GM21447 (cell line): ENCODE measurements around the gene CD248.
"Not testable (repeated sequence)": the region's sequence is repeated elsewhere in the genome, so short reads cannot be mapped to it uniquely, and the experiment has no call there.

Experiments used
- ATAC-seq: cut with Tn5 transposase; IDR thresholded peaks from one replicate; pipeline ENCODE4 v1.9.1; 2021; ENCODE audit not compliant: unreplicated experiment

Gene CD248

DNA sequence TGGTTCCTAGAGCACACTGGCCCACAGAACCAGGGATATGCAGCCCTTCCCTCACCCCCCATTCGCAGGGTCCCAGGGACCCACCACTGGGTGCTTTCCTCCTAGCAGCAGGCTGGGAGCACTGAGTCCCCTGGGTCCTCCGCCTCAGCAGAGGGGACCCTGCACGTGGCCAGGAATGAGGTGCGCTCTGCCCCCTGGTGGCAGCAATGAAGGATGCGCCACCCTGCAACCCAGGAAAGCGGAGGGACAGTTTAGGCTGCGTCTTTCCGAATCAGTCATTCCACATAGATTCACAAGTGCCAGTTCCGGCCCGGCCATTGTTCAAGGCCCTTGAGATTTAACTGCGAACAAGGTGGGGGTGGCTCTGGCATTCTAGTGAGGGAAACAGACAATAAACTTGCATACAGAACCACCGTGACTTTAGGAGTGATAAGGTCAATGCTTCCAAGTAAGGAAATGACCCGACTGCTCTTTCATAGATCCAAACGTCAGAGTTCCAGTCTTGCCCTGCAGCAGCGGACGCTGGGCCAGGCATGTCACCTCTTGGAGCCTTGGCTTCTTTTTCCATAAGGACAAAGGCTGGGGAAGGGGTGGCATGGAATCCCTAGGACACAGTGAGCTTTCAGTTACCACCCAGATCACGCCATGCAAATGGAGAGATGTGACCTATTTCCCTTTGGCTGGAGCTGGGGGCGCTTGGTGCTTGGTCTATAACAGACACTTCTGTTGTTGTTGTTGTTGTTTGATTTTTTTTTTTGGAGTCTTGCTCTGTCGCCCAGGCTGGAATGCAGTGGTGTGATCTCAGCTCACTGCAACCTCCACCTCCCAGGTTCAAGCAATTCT, 11.7 kb upstream of the CD248 start:
- ATAC-seq: peak; percentile 74

DNA sequence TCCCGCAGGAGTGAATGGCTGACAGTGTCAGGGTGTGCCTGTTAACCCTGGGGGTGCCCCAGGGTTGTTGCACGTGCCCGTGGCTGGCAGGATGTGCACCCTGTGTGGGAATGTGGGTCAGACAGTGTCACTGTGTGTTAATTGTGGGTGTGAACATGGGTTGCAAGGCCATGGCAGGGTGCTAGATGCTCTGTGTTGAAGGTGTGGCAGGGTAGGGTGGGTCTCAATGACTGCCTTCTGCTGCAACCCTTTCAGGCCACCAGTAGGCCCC, 11.1 kb upstream of the CD248 start:
- no peak for ATAC-seq

DNA sequence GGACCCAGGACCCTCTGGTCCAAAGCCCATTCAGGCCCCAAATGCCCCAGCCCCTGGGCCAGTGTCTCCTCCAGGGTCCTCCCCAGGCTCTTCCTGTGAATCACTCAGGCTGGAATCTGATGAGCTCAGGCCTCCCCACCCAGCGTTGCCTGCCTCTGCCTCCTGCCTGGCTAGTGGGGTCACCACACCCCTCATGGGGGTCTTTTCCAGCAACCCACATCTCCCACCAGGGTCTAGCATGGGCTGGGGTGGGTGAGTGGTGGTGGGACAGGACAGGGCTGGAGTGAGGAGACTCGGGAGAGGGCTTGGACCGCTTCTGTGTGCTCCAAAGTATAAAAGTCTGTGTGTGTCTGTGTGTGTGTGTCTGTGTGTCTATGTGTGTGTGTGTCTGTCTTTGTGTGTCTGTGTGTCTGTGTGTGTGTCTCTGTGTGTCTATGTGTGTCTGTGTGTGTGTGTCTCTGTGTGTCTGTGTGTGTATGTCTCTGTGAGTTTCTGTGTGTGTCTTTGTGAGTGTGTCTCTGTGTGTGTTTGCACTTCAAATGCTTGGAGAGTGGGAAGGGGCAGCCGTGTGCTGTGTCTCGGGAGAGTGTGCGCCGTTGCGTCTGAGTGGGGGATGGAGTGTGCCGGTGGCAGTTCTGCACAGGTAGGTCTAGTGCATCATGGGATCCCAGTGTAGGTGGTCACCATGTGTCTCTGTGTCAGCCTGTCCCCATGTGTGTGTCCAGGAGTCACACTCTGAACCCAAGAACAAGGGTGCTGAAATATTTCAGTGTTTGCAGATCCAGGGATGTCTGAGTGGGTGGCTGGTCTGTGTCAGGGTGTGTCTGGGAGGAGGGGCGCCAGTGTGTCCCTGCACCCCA, 10.6 kb upstream of the CD248 start:
- ATAC-seq: no peak

DNA sequence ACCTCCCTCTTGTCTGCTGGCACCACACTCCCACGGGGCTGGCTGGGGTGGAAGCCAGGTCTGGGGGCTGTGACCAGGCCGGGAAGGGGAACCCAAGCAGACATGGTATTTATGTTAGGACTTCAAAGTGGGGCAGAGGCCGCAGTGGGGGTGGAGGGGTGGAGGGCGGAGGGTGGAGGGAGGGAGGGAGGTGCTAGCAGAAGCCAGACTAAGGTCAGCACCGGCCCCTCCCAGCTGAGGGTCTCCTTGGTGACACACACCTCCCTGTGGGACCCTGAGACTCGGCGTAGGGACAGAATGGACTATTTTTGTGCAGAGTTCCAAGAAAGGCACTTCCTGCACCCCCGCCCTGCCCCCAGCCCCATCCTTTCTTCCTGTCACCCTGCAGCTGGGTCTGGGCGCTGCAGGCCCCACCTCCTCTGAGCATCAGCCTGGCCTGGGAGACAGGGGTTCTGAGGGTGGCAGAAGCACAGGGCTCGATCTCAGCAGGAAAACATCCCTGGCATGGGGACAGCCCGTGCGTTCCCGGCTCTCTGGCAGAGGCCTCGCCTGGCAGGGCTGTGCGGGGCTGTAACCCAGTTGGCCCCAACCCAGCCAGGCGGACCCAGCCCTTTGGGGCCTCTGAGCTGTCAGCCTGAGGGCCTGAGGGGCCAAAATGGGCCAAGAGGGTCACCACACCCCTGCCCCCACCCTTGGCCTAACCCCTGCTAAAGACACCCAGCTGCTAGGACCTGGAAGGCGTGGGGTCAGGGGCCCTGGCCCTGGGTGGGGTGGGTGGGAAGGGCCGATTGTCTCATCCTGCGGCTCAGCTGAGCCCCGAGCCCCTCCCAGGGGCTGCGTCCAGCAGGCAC, 9.6 kb upstream of the CD248 start:
- no peak for ATAC-seq

DNA sequence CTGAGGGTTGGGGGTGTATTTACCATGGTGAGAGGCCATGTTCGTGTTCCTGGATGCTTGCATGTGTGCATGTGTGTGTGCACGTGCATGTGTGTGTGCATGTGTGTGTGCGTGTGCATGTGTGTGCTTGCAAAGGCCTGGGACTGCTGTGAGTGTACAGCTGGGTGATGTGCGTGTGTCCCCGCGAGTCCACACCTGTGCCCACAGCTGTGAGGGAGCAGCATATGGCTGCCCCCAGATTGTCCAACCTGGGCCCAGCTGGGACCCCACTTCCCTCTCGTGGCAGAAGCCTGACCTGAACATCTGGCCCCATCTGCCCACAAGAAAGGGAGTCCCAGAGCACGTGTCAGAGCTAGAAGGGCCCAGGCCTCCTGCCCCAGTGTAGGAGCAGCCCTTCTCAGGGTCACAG, 8.4 kb upstream of the CD248 start:
- no peak for ATAC-seq

DNA sequence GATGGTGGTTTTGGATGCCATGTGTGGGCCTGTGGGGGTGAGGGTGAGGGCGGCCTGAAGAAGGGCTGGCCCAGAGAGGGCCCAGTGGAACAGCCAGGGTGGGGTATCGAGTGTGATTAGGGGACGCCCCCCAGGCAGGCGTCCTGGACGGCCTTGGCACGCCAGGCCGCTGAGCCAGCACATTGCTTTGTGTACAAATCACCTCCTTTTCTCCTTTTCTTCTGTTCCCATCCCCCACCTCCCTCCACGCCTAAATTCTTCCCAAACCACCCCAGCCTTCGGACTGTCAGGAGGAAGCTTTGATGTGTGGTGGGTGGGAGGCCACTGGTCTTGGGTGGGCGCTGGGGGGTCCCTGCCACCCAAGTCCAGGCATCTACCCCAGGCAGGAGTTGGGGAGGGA, 7.8 kb upstream of the CD248 start:
- ATAC-seq: no peak

DNA sequence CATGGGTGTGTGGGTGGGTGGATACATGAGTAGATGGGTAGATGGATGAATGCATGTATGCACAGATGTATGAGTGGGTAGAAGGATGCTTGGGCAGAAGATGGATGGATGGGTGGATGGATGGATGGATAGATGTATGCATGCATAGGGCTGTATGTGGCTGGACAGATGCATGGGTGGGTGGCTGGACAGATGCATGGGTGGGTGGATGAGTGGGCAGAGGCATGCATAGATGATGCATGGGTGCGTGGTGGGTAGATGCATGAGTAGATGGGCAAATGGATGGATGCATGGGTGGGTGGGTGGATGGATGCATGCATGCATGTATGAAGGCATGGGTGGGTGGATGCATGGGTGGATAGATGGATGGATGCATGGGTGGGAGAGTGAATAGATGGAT, 6.8 kb upstream of the CD248 start:
- no peak for ATAC-seq

DNA sequence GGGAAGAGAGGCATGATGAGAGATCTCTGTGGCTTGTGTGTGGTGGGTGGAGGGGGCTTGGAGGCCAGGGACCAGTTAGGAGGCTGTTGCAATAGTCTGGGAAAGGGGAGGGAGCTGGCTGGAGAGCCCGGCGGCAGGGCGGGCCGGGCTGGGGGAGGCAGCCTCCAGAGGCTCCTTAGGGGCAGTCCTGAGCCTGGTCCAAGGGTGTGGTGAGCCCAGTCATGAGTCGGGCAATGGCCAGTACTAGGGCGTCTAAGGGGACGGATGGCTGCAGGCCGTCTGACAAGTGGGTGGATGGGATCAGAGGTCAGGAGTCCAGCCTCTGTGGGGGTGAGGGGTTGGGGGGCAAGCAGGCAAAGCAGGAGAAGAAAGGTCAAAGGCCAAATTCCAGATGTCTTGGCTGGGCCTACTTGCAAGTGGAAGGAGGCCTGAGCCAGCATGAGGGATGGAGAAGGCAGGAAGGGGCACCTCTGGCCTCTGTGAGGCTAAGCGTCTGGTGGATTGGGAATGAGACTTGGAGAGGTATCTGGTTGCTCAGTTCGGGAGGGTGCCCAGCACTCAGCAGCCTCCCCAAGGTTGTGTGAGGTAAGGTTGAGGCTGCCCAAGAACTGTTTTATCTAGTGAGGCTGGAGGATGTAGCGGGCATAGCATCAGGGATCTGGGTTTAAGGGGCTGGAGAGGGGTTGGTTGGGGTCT, 6.0 kb upstream of the CD248 start:
- ATAC-seq: no peak

DNA sequence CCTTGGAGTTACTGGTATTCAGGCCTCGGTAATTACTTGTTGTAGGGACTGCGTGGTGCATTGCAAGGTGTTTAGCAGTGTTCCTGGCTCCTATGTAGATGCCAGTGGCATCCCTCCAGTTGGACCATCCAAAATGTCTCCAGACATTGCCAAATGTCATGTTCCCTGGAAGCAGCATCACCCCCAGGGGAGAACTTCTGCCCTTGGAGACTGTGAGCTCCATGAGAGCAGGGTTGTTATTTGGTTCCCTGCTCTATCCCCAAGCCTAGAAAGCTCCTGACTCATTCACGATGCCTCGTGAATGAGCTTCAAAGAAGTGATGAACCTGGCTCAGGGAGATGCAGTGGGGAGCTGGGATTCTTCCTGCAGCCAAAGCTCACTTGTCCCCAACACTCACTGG, 4.8 kb upstream of the CD248 start:
- ATAC-seq: no peak

DNA sequence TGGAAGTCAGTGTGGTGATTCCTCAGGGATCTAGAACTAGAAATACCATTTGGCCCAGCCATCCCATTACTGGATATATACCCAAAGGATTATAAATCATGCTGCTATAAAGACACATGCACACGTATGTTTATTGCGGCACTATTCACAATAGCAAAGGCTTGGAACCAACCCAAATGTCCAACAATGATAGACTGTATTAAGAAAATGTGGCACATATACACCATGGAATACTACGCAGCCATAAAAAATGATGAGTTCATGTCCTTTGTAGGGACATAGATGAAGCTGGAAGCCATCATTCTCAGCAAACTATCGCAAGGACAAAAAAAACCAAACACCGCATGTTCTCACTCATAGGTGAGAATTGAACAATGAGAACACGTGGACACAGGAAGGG, 3.9 kb upstream of the CD248 start:
- ATAC-seq: not testable (repeated sequence)

DNA sequence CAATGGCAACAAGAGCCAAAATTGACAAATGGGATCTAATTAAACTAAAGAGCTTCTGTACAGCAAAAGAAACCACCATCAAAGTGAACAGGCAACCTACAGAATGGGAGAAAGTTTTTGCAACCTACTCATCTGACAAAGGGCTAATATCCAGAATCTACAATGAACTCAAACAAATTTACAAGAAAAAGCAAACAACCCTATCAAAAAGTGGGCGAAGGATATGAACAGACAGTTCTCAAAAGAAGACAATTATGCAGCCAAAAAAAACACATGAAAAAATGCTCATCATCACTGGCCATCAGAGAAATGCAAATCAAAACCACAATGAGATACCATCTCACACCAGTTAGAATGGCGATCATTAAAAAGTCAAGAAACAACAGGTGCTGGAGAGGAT, 3.4 kb upstream of the CD248 start:
- not testable (repeated sequence) for ATAC-seq

DNA sequence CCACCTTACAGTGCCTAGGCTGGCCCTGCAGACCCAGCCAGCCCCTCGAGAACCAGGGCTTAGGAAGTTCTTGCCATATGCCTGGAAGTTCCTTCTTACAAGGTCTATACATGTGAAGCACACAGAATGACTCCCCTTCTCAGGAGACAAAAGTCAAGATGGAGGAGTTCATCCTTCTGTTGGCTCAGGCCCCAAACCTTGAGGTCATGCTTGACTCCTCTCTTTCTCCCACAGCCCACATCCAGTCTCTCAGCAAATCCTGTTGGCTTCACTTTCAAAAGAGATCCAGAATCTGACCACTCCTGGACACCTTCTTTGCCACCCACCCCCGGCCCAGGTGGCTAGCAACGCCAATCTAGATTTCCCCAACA, 1.7 kb upstream of the CD248 start:
- ATAC-seq: no peak

DNA sequence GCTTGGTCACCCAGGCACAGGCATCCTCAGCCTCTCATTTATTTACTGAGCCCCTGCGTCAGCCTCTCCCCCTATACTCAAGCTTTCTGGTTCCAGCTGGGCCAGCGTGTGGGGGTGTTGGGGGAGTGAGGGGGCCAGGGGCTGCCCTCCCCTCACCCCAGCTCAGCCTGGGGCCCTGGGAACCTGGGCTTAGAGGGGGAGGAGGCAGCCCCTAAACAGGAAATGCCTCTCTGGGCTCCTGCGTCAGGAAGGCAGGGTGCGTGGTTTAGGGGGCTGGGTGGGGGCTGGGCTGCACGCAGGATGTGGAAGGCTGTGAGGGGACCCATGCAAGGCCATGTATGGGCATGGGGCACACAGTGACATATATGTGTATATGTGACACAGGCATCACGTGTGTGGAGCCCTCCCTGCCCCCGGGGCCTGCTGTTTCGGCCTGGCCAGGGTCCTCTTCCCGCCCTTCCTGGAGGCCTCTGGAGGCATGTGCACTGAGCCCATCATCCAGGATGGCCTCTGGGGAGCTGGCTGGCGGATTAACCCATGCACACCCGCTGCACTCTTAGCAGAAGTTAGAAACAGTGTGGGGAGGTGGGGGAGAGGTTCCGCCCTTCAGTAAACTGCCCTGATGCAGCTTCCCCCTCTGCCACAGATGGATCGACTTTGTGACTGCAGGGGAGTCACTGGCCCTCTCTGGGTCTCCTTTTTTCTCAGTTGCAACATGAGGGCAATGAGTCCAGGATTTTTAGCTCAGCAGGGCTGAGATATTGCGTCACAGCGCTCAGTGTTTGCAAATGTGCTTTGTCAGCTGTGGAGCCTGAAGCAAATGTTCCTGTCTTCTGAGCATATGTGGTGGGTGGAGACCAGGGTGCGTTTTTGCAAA, 1.1 kb upstream of the CD248 start:
- ATAC-seq: no peak

DNA sequence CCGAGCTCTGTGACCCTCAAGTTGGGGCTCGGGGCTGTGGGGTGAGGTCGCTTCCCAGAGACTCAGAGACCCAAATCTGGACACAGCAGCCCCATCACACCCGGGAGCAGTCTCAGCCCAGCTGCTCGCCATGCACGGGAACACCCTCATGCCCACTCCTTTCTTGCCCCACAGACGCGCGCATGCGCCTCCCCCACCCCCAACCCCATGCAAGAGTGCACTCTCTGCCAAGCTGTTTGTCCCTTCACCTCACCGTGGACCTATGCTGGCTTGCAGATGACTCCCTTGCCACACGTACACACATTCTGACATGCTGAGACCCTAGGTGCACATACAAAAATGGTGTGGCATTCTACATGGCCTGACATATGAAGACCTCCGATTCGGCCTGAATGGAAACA, 478 bp upstream of the CD248 start:
- no peak for ATAC-seq

DNA sequence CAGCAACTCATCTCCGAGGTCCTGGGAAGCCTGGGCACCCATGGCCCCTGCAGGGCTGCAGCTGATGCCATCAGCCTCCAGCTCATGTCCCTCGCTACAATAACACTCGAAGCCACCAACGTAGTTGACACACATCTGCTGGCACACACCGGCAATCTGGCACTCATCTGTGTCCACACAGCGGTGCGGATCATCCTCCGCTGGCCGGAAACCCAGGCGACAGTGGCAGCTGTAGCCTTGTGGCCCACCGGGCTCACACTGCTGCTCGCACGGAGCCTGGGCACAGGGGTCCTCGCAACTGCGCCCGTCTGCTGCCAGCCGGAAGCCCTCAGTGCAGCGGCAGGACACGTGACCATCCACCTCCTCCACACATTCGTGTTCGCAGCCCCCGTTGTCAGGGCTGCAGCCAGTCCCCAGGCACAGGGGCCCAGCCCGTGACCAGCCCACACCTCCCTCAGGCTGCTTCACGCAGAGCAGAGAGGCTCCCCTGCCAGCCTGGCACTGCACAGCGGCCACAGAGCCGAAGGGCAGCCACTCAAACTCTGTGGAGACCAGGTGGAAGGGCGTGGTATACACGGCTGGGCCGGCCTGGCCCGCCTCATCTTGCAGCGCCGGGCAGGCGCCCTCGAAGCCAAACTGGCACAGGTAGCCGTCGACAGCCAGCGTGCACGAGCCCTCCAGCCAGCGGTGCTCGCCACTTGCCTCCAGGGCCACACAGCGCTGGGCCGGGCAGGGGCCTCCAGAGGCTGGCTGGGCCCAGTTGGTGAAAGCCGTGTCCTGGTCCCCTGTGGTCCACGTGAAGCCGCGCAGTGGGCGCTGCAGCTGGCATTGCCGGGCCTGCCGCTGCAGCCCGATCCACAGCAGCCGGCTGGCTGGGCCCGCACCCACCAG, 678 bp downstream of the CD248 start:
- ATAC-seq: no peak

DNA sequence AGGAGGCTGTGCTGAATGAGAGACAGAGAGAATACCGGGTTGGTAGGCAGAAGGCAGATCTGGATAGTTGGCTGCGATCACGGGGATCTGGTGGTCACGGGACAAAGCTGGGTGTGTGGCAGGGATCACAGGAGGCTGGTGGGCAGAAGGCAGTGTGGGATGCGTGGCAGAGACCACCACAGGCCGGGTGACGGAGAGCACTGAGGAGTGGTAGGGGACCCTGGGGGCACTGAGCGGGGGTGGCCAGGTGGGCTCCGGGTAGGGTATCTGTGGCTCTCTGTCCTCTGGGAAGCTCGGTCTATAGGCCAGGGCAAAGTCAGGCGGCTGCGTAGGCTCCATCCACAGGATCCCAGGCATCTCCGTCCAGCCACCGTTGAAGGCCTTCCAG, 1.4 kb downstream of the CD248 start:
- no peak for ATAC-seq

DNA sequence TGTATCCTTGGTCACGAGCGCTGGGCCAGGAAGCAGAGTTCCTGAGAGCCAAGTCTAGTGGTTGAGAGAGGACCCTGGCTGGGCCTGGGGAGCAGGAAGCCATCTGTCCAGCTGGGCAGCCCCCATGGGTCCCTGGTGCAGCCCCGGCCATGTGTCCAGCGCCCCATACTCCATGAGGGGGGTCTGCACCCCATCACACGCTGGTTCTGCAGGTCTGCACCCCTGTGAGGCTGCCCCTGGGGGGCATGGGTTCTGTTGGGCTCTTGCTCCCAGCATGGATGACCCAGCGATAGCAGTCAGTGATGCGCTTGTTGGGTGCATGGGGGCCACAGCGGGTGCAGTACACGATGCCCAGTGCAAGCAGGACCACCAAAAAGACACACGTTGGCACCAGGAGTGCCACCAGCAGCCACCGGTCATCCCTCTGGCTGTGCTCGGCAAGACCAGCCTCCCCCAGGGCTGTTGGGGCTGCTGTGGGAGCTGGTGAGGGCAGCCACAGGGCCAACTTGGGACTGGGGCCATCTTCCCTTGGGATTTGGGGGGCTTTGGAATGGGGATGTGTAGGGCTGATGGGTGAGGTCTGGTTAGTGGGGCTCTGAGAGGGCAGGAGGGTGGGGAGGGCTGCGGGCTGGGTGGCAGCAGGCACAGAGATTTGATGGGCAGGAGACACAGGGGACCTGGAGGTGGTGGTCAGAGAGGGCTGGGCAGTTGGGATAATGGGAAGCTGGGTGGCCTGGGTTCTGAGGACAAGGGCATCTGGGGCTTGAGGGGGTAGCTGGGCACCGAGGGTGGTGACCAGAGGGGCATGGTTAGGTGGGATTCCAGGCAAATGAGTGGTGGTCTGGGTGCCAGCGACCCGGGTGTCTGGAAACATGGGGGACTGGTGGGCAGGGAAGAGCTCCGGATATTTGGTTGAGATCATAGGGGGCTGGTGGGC, 2.0 kb downstream of the CD248 start:
- ATAC-seq: no peak

DNA sequence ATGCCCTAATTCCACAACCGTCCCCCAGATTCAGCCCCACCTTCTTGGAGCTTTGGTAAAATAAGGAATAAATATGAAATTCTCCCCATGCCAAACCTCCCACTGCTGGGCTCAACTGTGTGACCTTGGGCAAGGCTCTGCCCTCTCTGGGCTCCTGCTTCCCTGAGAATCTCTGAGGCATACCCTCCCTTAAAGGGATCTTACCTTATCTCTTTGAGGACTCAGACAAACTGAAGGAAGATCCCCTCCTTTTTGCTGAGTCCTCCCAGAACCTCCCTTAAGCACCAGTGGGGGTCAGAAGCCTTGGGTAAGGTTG, 2.7 kb downstream of the CD248 start:
- no peak for ATAC-seq
